Limb (tissue), 2 donors: ENCODE results near the gene FAM110D.
A peak's percentile ranks its signal among the peaks of the same experiment; 100 is the strongest.

Source experiments
- DNase-seq, 2 donors: peaks; one replicate each; pipeline ENCODE4 v3.0.0-alpha.2; 2016; ENCODE audit errors: extremely low spot score in 2 of 2

The FAM110D gene

GRCh38 chr1:26129778-26130177 lies 29.1 kb upstream of the FAM110D start:
- no peak for DNase-seq

DNA sequence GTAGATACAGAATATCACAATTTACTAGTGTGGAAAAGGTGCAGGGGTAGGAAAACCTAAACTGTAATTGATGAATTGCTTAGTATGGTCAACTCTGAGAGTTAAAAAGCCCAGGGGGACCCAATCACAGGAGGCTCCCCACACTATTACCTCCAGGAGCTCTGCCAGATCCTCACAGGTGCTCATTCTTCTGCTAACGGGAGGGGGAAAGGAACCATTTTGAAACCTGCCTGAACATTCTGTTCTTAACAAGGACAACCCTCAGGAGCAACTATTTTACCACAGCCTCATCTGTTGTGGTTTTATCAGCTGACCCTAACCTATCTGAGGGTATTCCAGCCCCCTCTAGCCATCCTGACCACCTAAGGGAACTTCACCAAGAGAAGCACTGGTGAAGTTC lies 28.2 kb upstream of the FAM110D start:
- no peak for DNase-seq

DNA sequence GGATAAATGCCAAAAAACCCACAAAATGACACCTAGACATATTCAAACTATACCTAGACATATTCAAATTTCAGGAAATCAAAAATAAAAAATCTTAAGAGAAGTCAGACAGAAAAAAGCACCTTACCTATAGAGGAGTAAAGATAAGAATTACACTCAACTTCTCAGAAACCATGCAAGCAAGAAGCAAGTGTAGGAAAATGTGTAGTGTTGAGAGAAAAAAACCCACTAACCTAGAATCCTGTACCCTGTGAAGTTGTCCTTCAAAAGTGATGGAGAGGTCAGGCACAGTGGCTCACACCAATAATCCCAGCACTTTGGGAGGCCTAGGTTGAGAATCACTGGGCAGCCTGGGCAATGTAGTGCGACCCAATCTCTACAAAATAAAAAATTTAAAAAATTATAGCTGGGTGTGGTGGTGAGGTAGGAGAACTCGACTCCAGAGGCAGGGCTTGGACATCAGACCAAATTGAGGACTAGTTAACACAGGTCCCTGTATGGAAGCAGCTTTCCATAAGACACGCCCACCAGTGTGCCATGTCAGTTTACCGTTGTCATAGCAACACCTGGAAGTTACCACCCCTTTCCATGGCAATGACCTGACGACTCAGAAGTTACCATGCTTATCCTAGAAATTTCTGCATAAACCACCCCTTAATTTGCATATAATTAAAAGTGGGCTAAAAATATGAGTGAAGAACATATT lies 26.6 kb upstream of the FAM110D start:
- DNase-seq, result no peak

DNA sequence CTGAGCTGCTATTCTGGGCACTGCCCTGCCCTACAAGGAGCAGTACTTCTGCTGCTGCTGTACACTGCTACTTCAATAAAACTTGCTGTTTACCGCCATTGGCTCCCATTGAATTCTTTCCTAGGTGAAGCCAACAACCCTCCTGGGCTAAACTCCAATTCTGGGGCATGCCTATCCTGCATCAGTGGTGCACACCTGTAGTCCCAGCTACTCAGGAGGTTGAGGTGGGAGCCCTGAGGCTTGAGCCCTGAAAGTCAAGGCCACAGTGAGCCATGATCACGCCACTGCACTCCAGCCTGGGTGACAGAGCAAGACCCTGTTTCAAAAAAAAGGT lies 26.1 kb upstream of the FAM110D start:
- DNase-seq, result no peak

DNA sequence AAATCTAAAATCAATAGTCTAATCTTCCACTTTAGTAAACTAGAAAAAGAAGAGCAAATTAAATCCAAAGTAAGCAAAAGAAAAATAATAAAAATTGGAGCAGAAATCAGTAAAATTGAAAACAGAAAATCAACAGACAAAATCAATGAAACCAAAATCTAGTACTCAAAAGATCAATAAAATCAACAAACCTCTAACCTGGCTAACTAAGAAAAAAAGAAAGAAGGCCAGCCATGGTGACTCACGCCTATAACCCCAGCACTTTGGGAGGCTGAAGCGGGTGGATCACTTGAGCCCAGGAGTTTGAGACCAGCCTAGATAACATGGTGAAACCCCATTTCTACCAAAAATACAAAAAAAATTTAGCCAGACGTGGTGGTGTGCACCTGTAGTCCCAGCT lies 24.4 kb upstream of the FAM110D start:
- no peak for DNase-seq

GRCh38 chr1:26138974-26139558 lies 19.8 kb upstream of the FAM110D start:
- no peak for DNase-seq

GRCh38 chr1:26142159-26142558 lies 16.7 kb upstream of the FAM110D start:
- no peak for DNase-seq

DNA sequence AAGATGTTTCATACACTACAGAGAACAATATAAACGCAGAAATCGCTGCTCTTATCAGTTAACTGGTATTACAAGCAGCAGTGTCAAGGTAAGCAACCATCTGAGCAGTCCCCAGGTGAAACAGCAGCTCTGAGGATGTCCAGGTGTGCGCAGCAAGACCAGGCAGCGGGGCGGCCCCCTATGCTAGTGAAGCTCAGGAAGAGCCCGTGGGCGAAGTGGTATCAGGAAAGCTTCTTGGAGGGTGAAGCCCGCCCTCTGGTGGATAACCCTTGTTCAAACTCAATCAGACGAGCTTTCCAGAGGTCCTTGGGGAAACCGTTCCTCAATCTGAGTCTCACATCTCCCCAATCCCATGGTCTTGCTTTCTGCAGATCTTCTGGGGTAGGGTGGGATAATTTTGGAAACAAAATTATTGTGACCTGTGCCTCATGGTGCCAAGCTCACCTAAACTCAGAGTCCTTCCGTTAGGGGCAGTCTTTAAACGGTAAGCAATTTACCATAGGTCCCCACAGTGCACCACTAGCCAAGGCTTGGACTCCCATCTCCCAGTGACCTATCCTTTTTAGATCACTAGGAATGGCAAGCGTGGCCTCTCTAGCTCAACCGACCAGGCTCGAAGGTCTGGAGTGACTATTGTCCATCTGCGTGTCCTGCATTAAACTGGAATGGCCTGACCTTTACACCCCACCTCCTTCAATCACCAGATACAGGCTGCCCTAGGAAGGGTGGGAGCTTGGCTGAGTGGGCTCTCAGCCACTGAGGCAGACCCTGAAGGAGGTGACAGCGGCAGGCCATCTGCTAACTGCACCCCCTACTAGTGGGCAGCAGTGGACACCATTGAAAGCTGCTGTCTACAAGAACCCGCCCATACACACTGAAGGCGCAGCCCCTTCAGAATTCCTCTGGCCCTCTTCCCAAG lies 13.6 kb upstream of the FAM110D start:
- DNase-seq, result peak; percentile 67 to 83

GRCh38 chr1:26145960-26146294 lies 13.0 kb upstream of the FAM110D start:
- no peak for DNase-seq

- DNase-seq, result peak in 1 of 2 donors; percentile 2
These were observed 10.0 kb upstream of the FAM110D start for GRCh38 chr1:26148887-26149286.

GRCh38 chr1:26153966-26154532 lies 4.8 kb upstream of the FAM110D start:
- DNase-seq, result no peak

DNA sequence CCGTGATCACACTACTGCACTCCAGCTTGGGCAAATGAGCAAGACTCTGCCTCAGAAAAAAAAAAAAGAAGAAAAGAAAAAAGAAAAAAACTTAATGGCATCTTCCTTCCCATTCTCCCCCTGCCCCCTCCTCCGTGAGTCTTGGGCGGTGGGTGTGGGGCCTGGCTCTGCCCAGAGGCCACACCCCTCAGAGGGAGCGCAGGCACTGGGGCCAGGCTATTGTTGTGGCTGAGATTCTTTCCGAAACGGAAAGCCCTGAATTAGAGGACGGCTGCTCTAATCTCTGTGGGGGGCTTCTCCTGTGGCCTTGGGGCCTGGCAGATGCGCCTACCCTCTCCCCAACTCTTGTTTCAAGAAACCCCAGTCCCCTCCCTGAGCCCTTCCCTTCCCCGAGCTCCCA lies 4.1 kb upstream of the FAM110D start:
- no peak for DNase-seq

DNA sequence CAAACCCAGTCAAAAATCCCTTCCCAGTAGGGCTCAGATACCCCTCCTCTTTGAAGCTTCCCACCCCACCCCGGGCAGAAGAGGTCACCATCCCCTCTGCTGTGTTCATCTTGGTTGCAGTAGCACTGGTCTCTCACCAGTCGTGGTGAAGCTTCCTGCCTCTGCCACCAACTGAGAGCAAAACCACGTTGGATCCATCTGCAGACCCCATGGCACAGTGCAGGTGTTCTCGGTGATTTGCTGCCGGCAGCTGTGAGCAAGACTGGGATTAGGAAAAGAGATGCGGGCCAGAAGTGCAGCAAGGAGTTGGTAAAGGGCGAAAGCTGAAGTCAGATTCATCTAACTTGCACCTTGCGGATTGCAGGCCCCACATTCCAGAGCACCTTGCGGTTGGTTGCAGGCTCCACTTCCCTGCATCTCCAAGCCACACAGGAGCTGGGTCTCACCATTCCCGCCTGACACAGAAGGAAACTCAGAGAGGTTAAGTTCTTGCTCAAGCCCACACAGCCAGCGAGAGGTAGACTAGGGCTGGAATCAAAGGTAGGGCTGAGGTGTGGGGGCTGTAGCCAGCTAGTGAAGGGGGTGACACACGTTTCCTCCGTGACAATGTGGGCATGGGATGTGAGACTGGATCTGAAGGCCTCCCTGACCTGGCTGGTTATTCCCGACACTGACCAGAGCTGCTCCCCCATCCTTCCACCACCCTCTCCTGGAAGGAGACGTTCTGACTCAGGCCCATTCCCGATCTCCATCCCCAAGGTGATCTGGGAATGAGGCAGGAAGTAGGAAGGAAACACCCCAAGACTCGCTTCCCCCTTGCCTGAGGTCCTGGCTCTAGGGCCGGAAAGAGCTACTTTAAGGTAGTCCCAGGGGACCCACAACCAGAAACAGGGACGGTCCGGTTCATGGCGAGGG lies 3.3 kb upstream of the FAM110D start:
- peak in 1 of 2 donors; percentile 31 for DNase-seq

DNA sequence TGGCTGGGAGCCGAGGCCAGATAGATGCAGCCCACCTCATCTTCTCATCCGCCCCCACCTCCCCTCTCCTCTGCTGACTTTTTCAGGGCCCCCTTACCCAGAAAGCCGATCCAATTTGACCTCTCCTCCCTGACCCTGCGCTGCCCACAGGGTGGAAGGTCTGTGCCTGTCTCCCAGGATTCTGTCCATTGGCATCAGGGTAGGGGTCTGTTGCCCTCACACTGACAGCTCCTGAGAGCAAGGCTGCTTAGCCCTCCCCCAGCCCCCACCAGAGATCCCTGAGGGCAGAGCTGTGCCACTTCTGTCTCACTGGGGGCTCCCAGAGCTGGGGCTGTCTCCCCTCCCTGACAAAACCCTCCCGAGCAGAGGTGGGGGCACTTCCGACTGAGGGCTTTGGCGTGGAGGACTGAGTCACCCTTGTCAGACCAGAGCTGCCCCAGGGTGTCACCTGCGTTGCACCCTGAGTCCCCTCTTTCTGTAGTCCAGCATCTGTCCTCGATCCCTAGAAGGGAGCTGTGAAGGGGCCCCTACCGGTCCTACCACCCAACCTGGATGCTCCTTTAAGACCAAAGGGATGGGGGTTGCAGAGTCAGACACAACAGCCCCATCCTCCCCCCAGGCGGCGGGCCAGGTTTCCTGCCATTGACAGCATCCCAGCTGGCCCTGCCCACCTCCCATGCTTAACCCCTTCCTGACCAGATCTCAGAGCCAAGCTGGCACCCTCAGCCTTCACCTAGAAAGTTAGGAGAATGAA lies 2.4 kb upstream of the FAM110D start:
- peak in 1 of 2 donors; percentile 55 for DNase-seq

- DNase-seq, result no peak
These were observed 490 bp upstream of the FAM110D start for GRCh38 chr1:26158271-26158907.

GRCh38 chr1:26159743-26160039 lies 812 bp downstream of the FAM110D start:
- DNase-seq, result no peak

- DNase-seq, result no peak
These were observed 1.9 kb downstream of the FAM110D start for GRCh38 chr1:26160527-26161414.

- peak; percentile 29 to 82 for DNase-seq
These were observed 2.7 kb downstream of the FAM110D start for GRCh38 chr1:26161415-26162219.
